ENCODE results near the gene AP3B2. TPM values are rescaled to one million over a fixed set of nuclear protein-coding genes. Genes with fewer than 3 reads are reported as not detected.

Gene AP3B2
- total RNA-seq, 2 donors from 2014 or later: 5.4 to 9.3 TPM

DNA sequence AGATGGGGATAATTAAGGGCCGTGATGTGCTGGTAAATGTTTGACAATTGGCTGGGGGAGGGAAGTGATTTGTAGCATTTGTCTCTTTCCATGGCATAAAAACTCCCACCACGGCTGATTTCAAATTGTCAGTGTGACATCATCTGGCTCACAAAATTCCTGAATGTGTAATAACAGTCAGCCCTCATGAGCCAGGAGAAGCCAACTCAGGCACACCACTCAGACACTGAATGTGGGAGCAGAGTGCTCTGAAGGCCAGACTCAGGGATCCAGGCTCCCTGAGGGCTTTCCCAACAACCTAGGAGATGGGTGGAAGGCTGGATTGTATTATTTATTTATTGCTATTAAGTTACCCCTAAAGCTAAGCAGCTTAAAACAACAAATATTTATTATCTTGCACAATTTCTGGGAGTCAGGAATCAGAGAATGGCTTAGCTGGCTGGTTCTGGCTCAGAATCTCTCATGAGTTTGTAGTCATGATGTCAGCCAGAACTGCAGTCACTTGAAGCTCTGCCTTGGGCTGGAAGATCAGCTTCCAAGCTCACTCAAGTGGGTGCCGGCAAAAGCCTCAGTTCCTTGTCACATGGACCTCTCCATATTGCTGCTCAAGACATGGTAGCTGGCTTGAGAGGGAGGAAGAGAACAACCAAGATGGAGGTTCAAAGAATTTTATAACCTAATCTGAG is 56.0 kb downstream of the AP3B2 start:
- no peaks in the 10 kb centered on the region for H3K27me3 ChIP-seq (replicated peaks; ENCODE audit: insufficient read depth)
- TF ChIP-seq POLR2AphosphoS5 (IDR thresholded peaks at IDR 0.05): no peak
- no peak for TF ChIP-seq POLR2A (IDR thresholded peaks at IDR 0.05)
- TF ChIP-seq, protein P1, sequence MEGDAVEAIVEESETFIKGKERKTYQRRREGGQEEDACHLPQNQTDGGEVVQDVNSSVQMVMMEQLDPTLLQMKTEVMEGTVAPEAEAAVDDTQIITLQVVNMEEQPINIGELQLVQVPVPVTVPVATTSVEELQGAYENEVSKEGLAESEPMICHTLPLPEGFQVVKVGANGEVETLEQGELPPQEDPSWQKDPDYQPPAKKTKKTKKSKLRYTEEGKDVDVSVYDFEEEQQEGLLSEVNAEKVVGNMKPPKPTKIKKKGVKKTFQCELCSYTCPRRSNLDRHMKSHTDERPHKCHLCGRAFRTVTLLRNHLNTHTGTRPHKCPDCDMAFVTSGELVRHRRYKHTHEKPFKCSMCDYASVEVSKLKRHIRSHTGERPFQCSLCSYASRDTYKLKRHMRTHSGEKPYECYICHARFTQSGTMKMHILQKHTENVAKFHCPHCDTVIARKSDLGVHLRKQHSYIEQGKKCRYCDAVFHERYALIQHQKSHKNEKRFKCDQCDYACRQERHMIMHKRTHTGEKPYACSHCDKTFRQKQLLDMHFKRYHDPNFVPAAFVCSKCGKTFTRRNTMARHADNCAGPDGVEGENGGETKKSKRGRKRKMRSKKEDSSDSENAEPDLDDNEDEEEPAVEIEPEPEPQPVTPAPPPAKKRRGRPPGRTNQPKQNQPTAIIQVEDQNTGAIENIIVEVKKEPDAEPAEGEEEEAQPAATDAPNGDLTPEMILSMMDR (IDR thresholded peaks at IDR 0.05): no peak

DNA sequence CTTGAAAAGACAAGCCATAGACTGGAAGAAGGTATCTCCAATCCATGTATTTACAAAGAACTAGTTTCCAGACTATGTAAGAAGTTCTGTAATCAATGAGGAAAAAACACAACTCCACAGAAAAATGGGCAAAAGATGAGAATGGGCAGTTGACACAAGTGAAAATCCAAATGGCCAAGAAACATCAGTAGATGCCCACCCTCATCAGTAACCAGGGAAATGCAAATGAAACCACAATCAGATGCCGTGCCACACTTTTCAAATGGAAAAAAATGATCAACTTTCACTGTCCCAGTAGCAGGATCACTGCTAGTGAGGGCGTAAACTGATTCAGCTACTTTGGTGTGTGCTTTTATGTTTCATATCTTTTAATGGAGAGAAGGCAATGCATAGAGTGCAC is 58.0 kb downstream of the AP3B2 start:
- 94% methylated on average over 2 of the region's 2 CpGs for WGBS
- H3K9me3 ChIP-seq: no peaks in the 10 kb centered on the region
- intact Hi-C loops (cut with DNase I): no loop called here
- no peak overlapping the region for H3K4me3 ChIP-seq
- no peak for TF ChIP-seq POLR2AphosphoS5 (IDR thresholded peaks at IDR 0.05)
- TF ChIP-seq, protein P1 (IDR thresholded peaks at IDR 0.05): no peak
- TF ChIP-seq POLR2A (IDR thresholded peaks at IDR 0.05): no peak
- H3K27ac ChIP-seq: no peak overlapping the region
- no peak for DNase-seq (ENCODE audit: low spot score)
- no peaks in the 10 kb centered on the region for H3K4me1 ChIP-seq (replicated peaks)
- peaks cover 4% of the 10 kb centered on the region for H3K27me3 ChIP-seq (replicated peaks; ENCODE audit: insufficient read depth)
- H3K36me3 ChIP-seq: no peaks in the 10 kb centered on the region

More for the DNA sequence above, 56.0 kb downstream of the AP3B2 start:
- H3K4me3 ChIP-seq: no peak overlapping the region
- H3K27ac ChIP-seq: no peak overlapping the region
- no peak for DNase-seq (ENCODE audit: low spot score)
- WGBS: 69% methylated on average over 3 of the region's 3 CpGs
- no peaks in the 10 kb centered on the region for H3K36me3 ChIP-seq
- intact Hi-C loops (cut with DNase I): no loop called here
- H3K9me3 ChIP-seq: no peaks in the 10 kb centered on the region
- no peaks in the 10 kb centered on the region for H3K4me1 ChIP-seq (replicated peaks)

DNA sequence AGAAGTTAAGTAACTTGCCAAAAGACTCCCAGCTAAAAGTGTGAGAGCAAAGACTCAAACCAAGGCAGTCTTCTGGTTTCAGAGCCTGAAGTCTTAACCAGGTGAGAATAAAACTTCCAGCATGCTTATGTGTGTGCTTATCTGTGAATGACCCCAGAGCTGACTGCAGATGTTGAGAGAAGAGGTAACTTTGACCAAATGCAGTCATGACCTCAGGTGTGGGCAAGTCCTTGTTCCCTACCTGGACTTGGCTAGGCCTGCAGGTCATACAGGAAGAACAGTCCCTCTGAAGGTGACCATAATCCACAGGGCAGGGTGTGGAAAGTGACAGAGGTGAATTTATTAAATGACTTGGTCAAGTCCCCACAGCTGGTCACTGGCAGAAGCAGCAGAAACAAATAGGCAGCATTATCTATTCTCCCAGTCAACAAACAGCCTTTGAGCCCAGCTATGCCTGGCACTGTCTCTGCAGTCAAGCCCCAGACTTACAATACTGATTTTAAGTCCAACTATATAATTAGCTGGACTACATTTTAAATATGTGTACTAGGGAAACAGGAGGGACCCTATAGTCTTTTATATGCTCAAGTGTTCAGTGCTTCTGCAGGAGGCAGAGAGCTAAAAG is 59.5 kb downstream of the AP3B2 start:
- H3K27ac ChIP-seq: no peak overlapping the region
- H3K4me3 ChIP-seq: no peak overlapping the region
- H3K27me3 ChIP-seq (replicated peaks; ENCODE audit: insufficient read depth): peaks cover 4% of the 10 kb centered on the region
- no peak for DNase-seq (ENCODE audit: low spot score)
- no peaks in the 10 kb centered on the region for H3K36me3 ChIP-seq
- TF ChIP-seq POLR2AphosphoS5 (IDR thresholded peaks at IDR 0.05) (no peak), POLR2A (IDR thresholded peaks at IDR 0.05) (no peak)
- TF ChIP-seq, protein P1 (IDR thresholded peaks at IDR 0.05): no peak
- H3K4me1 ChIP-seq (replicated peaks): peaks cover 2% of the 10 kb centered on the region
- H3K9me3 ChIP-seq: no peaks in the 10 kb centered on the region
- intact Hi-C loops (cut with DNase I): no loop called here

DNA sequence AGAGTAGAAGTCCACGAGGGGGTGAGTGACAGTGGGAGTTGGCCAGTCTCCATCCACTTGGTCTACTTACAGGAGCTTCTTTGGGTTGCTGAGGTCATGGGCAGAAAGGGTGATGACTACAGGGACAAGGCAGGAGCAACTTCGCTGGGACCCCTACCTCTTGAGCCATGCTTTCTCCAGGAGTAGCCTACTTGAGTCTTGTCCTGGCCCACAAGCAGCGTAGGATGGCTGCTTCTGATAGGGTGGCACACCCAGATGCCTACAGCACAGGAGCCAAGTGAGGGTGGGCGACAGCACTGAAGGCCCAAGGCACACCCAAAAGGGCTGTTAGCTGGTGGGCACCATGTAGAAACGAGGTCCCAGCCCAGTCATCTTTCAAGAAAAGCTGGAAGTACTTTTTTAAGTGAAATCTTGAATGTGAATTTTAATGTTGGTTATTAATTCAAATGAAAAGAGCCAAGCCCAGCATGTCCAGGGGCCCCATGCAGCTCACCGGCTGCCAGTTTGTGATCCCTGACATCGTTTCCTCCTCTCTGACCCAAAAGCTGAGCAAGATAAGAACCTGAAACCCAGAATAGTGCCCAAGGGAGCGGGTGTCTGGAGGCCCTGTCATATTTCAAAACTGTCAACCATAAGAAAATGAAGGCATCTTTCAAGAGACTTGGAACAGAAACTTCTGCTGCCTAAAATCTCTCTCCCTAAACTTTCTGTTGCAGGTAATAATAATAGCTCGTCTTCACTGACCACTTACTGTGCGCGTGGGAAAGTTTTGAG is 60.3 kb downstream of the AP3B2 start:
- Histone ChIP-seq H3K9me3 (no peaks in the 10 kb centered on the region), H3K4me3 (no peak overlapping the region), H3K36me3 (no peaks in the 10 kb centered on the region), H3K27me3 (replicated peaks; ENCODE audit: insufficient read depth) (peaks cover 4% of the 10 kb centered on the region), H3K4me1 (replicated peaks) (peaks cover 2% of the 10 kb centered on the region), H3K27ac (no peak overlapping the region)
- DNase-seq (ENCODE audit: low spot score): no peak
- 84% methylated on average over 11 of the region's 11 CpGs for WGBS
- intact Hi-C loops (cut with DNase I): no loop called here
- TF ChIP-seq POLR2A (IDR thresholded peaks at IDR 0.05) (no peak), POLR2AphosphoS5 (IDR thresholded peaks at IDR 0.05) (no peak)
- TF ChIP-seq, protein P1 (IDR thresholded peaks at IDR 0.05): no peak
